ENCODE data around the gene ARFGAP3. TPM values are rescaled to one million over a fixed set of nuclear protein-coding genes. Genes with fewer than 3 reads are reported as not detected.

Gene ARFGAP3
- total RNA-seq, 1 experiment from 2014 or later = 30.0 TPM

DNA sequence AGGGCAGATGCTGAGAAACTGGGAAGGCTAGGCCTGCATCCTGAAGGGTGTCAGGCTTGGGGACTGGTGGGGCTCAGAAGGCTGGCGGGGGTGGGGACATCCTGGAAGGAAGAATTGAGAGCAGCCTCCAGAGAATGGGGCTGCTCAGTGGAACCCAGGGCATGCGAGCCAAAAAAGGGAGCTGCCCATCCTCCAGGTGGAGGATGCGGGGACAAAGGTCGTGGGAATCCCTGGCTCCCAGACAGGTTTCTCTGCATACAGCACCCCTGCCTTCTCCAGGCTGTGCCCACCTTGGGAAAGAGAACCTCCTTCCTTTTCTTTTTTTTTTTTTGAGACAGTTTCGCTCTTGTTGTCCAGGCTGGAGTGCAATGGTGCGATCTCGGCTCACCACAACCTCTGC is 40.9 kb upstream of the ARFGAP3 start:
- H3K9me3 ChIP-seq (ENCODE audit: low read depth, low read length, poor library complexity, severe bottlenecking) = no peaks in the 10 kb centered on the region
- POLR2A ChIA-PET (ENCODE audit: low non-redundant PET) = interaction anchor here (0.5 kb wide), 1 partner anchor 33 kb away, joined by 4 read pairs; no protein-coding TSS in a partner anchor
- H3K27ac ChIP-seq (ENCODE audit: low read depth, low read length, poor library complexity, severe bottlenecking) = no peak overlapping the region
- peaks cover 10% of the 10 kb centered on the region for H3K4me1 ChIP-seq (ENCODE audit: insufficient read depth, low read length, poor library complexity, severe bottlenecking)
- H3K4me3 ChIP-seq (ENCODE audit: low read depth, low read length, poor library complexity, severe bottlenecking) = no peak overlapping the region
- intact Hi-C loops (cut with micrococcal nuclease; ENCODE audit: unreplicated experiment) = no loop called here
- no peak for TF ChIP-seq EZH2 (IDR thresholded peaks at IDR 0.05; ENCODE audit: borderline replicate concordance, low read depth, low read length, poor library complexity, severe bottlenecking)
- TF ChIP-seq, protein P1, sequence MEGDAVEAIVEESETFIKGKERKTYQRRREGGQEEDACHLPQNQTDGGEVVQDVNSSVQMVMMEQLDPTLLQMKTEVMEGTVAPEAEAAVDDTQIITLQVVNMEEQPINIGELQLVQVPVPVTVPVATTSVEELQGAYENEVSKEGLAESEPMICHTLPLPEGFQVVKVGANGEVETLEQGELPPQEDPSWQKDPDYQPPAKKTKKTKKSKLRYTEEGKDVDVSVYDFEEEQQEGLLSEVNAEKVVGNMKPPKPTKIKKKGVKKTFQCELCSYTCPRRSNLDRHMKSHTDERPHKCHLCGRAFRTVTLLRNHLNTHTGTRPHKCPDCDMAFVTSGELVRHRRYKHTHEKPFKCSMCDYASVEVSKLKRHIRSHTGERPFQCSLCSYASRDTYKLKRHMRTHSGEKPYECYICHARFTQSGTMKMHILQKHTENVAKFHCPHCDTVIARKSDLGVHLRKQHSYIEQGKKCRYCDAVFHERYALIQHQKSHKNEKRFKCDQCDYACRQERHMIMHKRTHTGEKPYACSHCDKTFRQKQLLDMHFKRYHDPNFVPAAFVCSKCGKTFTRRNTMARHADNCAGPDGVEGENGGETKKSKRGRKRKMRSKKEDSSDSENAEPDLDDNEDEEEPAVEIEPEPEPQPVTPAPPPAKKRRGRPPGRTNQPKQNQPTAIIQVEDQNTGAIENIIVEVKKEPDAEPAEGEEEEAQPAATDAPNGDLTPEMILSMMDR (conservative IDR thresholded peaks at IDR 0.05; ENCODE audit: low read depth, low read length) = no peak
- CTCF ChIA-PET = interaction anchor here (0.7 kb wide), 1 partner anchor 23 kb away, joined by 3 read pairs; no protein-coding TSS in a partner anchor
- no peak for DNase-seq (ENCODE audit: low spot score)
- no peaks in the 10 kb centered on the region for H3K27me3 ChIP-seq (replicated peaks; ENCODE audit: insufficient read depth, low read depth, low read length, poor library complexity)
- H3K36me3 ChIP-seq (ENCODE audit: insufficient read depth, low read length, poor library complexity, severe bottlenecking) = no peaks in the 10 kb centered on the region
- no TSS peak for BruUV-seq (replicated peaks)

DNA sequence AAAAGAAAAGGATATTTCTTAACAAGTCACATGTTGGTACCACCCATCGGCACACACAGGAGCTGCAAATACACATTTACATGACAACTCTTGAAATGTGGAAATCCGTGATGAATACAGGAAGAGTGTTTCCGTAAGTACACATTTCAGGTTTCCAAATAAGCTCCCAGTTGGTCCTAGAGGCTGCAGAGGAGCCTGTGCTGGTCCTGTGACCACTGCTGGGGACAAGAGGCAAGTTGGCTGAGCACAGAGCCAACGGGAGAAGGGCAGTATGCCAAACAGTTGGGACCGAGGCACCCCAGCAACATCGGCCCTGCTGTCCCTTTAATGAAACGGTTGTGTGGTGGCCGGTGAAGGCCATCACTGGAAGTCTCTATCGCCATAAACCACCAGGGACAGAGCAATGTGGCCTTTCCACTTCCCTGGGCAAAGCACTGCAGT is 38.5 kb upstream of the ARFGAP3 start:
- no TSS peak for BruUV-seq (replicated peaks)
- POLR2A ChIA-PET (ENCODE audit: low non-redundant PET) = no interaction called here
- Histone ChIP-seq H3K9me3 (ENCODE audit: low read depth, low read length, poor library complexity, severe bottlenecking) (no peaks in the 10 kb centered on the region), H3K36me3 (ENCODE audit: insufficient read depth, low read length, poor library complexity, severe bottlenecking) (no peaks in the 10 kb centered on the region), H3K27ac (ENCODE audit: low read depth, low read length, poor library complexity, severe bottlenecking) (no peak overlapping the region), H3K4me1 (ENCODE audit: insufficient read depth, low read length, poor library complexity, severe bottlenecking) (peaks cover 10% of the 10 kb centered on the region), H3K4me3 (ENCODE audit: low read depth, low read length, poor library complexity, severe bottlenecking) (no peak overlapping the region), H3K27me3 (replicated peaks; ENCODE audit: insufficient read depth, low read depth, low read length, poor library complexity) (no peaks in the 10 kb centered on the region)
- TF ChIP-seq EZH2 (IDR thresholded peaks at IDR 0.05; ENCODE audit: borderline replicate concordance, low read depth, low read length, poor library complexity, severe bottlenecking) = no peak
- TF ChIP-seq, protein P1 (conservative IDR thresholded peaks at IDR 0.05; ENCODE audit: low read depth, low read length) = no peak
- no peak for DNase-seq (ENCODE audit: low spot score)
- CTCF ChIA-PET = no interaction called here
- intact Hi-C loops (cut with micrococcal nuclease; ENCODE audit: unreplicated experiment) = no loop called here

DNA sequence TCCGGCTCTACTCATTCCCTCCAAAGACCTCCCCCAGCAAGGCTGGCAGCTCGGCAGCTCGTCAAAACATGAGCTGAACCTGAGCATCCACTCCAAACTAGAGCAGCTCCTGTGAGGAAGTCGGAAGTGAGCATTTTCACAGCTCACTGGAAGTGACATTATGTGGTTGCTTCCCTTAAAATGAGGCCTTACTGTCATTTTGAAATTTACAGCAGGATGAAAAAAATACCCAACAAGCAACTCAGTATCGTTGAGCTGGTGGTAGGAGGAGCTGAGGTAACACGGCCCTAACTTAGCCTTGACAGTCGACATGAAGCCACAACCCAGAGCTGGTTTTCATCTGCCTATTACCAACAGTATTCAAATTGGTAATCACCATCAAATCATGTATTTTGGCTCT is 38.0 kb upstream of the ARFGAP3 start:
- ChIA-PET POLR2A (ENCODE audit: low non-redundant PET) (no interaction called here), CTCF (no interaction called here)
- no peak for TF ChIP-seq EZH2 (IDR thresholded peaks at IDR 0.05; ENCODE audit: borderline replicate concordance, low read depth, low read length, poor library complexity, severe bottlenecking)
- TF ChIP-seq, protein P1 (conservative IDR thresholded peaks at IDR 0.05; ENCODE audit: low read depth, low read length) = no peak
- peak; percentile 33 for DNase-seq (ENCODE audit: low spot score)
- H3K4me1 ChIP-seq (ENCODE audit: insufficient read depth, low read length, poor library complexity, severe bottlenecking) = peaks cover 10% of the 10 kb centered on the region
- BruUV-seq (replicated peaks) = no TSS peak
- no peak overlapping the region for H3K4me3 ChIP-seq (ENCODE audit: low read depth, low read length, poor library complexity, severe bottlenecking)
- H3K27me3 ChIP-seq (replicated peaks; ENCODE audit: insufficient read depth, low read depth, low read length, poor library complexity) = no peaks in the 10 kb centered on the region
- intact Hi-C loops (cut with micrococcal nuclease; ENCODE audit: unreplicated experiment) = no loop called here
- no peak overlapping the region for H3K27ac ChIP-seq (ENCODE audit: low read depth, low read length, poor library complexity, severe bottlenecking)
- no peaks in the 10 kb centered on the region for H3K9me3 ChIP-seq (ENCODE audit: low read depth, low read length, poor library complexity, severe bottlenecking)
- H3K36me3 ChIP-seq (ENCODE audit: insufficient read depth, low read length, poor library complexity, severe bottlenecking) = no peaks in the 10 kb centered on the region
